ENCODE results near the gene DEF6.

The DEF6 gene

DNA sequence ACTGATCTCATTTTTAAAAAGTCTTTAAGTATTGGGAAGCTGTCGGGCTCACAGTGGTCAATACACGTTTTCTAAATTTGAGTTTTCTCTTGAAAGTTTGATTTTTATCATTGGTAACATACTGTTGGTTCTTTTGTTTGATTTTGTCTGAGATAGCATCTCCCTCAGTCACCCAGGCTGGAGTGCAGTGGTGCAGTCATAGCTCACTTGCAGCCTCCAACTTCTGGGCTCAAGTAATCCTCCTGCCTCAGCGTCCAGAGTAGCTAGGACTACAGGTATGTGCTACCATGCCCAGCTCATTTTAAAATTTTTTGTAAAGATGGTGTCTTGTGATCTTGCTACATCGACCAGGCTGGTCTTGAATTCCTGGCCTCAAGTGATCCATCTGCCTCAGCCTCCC, 53.8 kb downstream of the DEF6 start:
- no peak for DNase-seq (ENCODE audit: low spot score)

DNA sequence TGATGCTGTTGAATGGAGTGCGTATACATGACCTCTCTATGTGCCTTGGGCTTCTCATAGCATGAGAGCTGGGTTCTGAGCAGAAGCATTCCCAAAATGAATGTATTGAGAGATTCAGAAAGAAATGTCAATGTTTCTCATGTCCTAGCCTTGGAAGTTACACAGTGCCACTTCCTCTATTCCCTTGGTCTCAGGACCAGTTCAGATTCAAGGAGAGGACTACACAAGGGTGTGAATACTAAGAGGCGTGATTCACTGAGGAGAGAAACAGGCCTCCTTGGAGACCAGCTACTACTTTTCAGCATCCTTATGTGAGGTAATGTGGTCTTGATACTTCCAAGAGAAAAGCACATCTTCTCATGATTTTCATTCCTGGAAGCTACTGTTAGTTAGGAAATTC, 55.1 kb downstream of the DEF6 start:
- DNase-seq (ENCODE audit: low spot score): no peak

DNA sequence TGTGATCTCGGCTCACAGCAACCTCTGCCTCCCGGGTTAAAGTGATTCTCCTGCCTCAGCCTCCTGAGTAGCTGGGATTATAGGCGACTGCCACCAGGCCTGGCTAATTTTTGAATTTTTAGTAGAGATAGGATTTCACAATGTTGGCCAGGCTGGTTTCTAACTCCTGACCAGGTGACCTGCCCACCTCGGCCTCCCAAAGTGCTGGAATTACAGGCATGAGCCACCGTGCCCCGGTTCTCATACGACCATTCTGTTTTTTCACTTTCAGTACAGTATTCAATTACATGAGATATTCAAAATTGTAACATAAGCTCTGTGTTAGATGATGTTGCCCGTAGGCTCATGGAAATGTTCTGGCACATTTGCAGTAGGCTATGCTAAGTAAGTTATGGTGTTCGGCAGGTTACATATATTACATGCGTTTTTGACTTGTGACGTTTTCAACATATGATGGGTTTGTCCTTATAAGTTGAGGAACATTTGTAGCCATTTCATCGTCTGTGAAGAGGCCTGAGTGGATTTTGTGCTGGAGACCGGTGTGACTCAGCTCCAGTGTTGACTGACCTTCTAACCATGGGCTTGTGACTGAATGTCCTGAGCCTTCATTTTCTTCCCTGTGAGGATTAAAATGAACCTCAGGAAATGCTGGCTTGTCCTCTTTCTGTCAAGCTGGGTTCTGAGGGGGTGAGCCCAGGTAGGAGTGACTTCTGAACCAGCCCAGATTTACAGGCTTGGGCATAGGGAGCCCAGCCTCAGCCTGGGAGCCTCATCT, 56.9 kb downstream of the DEF6 start:
- DNase-seq (ENCODE audit: low spot score): no peak

DNA sequence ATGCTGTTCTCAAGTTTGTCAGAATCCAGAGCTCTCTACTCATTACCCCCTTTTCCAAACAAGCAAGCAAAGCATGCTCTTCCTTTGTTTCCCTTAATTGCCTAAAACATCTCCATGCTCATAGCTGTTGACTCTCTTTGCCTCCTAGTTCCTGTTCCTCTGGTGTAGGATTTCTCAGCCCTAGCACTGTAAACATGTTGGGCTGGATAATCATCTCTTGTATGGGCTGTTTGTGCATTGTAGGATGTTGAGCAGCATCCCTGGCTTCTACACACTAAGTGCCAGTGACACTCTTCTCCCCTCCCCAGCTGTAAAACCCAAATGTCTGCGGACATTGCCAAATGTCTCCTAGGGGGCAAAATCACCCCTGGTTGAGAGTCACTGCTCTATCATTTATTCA, 58.8 kb downstream of the DEF6 start:
- no peak for DNase-seq (ENCODE audit: low spot score)

DNA sequence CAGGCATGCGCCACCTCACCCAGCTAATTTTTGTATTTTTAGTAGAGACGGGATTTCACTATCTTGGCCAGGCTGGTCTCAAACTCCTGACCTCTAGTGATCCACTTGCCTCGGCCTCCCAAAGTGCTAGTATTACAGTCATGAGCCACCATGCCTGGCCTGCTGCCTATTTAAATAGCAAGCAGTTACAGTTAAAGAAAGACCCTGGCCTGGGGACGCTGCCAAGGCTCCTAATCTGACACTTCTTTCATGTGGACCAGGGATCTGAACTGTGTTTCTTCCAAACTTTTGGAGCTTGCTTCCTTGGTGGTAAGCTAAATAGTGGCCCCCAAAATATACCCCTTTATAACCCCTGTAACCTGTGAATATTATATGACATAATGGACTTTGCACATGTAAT, 60.1 kb downstream of the DEF6 start:
- DNase-seq (ENCODE audit: low spot score): no peak

DNA sequence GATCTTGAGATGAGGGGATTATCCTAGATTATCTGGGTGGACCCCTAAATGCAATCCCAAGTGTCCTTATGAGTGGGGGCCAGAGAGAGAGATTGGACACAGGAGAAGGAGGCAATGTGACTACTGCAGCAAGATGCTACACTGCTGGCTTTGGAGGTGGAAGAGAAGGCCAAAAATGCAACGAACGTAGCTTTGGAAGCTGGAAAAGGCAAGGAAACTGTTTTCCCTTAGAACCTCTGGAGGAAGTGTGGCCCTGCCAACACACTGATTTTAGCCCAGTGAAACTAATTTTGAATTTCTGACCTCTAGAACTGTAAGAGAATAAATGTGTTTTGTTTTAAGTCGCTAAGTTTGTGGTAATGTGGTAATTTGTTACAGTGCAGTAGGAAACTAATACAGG, 60.5 kb downstream of the DEF6 start:
- no peak for DNase-seq (ENCODE audit: low spot score)

DNA sequence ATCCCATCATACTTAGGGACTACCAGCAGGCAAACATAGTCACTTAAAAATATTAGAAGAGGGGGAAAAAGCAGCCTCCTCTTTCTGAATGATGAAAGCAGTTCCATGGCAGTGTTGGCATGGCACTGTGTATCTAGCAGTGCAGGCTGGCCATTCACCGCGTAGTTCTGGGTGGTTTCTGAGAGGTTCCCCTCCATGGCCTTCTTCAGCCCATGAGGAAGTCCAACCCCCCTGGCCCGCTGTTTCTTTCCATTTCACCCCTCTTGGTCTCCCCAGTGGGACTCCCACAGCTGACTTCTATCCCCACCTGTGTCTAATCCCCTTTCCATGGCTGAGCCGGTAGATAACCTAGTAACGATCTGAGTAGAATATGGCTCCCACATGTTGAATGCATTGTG, 61.7 kb downstream of the DEF6 start:
- no peak for DNase-seq (ENCODE audit: low spot score)

DNA sequence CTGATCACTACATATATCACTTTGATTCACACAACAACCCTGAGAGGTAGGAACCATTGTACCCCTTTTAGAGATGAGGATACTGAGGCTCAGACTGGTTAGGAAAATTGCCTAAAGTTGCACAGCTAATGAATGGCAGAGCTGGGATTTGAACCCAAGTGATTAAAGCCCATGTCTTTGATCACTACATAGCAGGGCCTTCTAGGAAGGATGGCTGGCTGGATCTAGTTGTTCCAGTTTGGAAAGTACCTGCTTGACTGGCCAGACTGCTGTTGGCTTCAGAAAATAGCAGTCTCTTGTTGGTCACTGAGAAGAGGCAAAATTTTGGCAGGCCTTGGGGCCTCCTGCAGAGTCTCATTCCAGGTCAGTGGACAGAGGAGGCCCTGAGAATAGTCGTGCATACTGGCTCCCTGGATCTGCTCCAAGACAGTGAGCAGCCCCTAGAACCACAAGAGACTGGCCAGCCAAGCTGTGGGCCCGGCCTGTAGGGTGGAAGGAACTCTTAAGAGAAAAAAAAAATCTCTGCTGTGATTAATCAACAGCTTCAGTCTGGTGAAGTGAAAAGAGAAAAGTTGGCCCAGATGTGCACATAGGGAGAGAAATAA, 62.2 kb downstream of the DEF6 start:
- DNase-seq (ENCODE audit: low spot score): no peak

DNA sequence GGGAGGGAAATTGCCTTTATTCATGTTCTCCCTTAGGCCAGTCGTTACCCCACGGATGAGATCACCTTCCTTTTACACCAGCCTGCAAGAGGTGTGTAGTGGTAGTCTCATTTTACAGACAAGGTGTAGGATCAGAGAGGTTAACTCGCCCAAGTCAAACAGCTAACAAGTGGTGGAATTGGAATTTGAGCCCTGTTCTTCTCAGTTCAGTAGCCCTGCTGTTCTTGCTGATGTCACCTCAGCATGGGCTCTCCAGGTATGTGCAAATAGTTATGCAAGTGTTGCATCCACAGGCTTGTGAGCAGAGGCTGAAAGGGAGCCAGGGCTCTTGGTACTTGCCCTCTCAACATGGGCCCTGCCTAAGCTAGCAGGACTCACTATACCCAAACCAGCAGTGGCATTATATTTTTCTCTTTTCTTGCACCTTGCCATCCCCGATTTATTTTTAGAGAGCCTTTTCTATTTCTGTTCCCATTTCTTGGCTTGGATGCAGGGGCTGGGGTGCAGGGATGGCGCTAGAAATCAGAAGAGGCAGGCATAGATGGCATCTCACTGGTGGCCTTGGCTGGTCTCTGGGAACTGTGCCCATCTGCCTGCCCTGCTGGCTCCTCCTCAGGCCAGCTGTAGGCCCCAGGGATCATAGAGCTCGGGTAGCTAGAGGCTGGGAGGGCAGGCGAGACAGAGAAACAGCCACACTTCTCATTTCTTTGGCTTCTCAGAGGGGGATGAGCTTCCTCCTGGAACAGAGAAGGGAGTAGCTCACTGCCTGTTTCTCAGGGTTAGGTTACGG, 62.9 kb downstream of the DEF6 start:
- DNase-seq (ENCODE audit: low spot score): peak; percentile 54

DNA sequence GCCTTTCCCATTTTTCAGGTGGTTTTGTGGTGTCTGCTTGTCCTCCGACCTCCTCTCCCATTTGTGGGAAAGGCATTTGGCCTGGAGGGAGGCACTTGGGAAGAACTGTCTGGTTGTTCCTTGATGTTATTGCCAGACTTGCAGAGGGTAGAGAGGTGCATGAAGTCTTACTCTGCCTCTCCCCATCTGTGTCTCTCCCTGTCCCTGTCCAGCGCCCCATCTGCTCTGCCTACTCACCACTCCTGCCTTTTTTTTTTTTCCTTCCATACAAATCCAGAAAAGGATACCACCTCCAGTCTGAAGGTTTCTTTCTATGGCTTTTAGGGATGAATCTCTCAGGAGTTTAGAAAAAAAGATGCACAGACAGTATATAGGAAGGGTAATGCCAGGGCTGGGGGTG, 64.6 kb downstream of the DEF6 start:
- DNase-seq (ENCODE audit: low spot score): no peak

DNA sequence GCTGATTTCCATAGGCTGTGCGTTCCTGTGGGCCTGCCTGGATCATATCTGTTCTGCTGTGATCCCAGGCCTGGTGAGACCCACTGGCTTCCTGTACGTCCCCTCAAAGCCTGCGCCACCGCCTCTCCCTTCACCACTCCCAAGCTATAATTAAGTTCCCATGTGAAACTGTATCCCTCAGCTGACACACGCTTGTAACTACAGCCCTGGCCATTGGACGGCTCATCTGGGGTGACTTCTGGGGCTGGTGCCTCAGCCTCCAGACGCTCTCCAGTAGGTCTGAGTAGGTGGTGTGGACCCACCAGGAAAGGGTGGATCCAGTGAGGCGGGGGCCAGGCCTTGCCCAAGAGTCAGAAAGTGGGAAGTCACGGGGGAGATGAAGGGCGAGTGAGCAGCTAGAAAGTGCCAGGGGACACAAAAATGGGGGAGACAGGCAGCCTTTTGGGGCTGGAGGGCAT, 65.7 kb downstream of the DEF6 start:
- no peak for DNase-seq (ENCODE audit: low spot score)

DNA sequence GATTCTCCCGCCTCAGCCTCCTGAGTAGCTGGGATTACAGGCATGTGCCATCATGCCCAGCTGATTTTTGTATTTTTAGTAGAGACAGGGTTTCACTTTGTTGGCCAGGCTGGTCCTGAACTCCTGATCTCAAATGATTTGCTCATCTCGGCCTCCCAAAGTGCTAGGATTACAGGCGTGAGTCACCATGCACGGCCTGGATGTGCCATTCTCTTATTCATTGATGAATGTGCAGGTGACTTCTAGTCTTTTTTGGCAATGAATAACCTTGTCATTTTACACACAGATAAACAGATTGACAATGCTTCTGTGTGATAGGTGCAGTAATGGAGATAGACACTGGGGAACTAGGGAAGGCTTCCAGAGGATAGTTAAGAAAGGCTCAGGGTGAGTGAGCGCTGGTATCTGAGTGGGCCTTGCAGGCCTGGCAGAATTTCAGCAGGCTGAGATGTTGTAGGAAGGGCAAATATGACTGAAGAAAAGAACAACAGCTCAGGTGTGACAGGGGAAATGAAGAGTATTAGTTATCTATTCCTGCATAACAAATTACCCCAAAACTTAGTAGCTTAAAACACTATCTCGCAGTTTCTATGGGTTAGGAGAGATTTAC, 68.1 kb downstream of the DEF6 start:
- DNase-seq (ENCODE audit: low spot score): no peak

DNA sequence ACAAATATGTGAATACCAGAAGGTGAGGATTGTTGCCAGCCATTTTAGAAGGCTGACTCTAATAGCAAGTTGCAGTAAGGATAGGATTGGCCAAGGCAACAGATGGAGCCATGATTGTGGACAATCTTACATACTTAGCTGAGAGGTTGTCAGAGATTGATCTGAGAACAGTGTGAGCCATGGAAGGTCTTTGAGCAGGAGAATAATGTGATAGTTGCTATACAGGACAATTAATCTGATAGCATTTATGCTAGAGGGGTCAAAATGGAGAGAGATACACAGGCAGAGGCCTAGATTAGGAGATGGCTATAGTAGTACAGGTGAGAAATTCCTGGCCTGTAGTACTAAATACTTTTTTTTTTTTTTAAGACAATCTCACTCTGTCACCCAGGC, 68.6 kb downstream of the DEF6 start:
- no peak for DNase-seq (ENCODE audit: low spot score)

DNA sequence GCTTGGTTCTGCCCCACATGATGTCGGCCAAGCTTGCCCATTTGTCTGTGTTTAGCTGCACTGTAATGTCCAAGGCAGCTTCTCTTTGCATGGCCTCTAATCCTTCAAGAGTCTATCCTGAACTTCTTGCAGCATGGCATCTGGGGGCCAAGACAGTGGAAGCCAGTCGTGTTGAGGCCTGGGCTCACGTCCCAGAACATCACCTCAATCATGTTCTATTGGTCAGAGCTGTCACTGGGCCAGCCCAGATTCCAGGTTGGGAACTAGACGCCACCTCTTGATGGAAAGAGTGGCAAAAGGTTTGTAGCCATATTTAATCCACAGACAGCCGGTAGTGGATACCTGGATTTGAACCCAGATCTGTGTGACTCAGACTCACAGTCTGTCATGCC, 70.0 kb downstream of the DEF6 start:
- DNase-seq (ENCODE audit: low spot score): no peak

DNA sequence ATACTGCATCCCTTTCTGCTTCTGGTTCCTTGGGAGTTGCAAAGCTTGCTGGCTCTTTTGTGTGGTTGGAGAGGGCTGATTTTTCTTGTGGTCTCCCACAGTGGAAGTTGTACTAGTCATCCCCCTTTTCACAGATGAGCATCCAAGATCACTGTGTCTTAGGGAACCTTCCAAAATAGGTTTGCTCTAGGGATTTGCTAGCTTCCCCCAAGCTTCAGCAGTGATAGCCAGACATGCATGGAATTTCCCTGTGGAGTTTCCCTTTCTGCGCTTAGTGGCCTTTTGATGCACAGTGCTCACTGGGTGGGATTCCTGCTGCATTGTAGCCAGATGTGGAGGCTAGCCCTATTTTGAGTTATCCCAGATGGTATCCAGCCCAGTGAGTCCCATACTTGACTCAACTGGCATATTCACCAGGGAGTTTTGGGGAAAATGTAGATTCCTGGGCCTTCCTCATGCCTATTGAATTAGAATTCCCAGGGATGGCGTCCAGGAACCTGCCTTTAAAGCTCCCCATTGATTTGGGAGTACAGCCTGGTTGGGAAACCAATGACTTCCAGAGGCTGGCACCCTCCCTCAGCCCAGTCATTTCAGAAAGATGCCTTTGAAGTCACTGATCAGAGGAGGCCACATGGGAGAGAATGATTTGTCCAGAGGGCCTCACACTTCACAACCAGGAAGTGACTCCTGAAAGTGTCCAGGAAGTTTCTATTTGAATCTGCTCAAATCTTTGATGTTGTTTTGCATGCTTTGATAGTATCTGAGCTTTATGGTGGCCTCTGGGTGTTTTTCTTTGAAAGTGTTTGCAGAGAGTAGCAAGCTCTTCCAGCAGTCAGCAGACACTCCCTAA, 70.6 kb downstream of the DEF6 start:
- DNase-seq (ENCODE audit: low spot score): no peak

DNA sequence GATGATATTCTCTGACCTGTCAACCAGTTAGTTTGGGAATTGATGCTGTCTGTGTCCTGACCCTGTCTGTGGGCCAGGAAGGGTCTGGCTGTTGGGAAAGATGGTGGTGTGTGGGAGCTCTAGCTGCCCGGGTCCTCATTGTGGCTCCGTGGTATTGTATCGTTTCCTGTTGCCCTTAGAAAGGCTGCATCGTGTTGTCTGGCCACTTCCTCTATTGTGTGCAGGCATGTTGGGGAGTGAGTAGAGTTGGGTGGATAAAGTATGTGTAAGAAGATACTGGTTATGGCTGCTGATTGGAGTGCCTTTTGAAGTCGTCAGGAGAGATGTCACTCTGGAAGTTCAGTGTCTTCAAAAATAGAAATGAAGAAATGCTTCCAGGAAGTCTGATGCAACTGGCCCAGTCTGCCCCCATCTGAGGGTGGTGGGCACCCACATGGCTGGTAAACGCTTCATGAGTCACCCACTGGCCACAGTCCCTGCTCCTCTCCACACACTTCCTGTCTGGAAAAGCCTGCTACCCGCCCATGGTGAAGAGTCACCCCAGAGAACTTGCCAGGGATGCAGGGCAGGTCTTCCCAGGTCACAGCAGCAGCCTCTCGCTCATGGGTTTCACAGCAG, 72.6 kb downstream of the DEF6 start:
- DNase-seq (ENCODE audit: low spot score): no peak

DNA sequence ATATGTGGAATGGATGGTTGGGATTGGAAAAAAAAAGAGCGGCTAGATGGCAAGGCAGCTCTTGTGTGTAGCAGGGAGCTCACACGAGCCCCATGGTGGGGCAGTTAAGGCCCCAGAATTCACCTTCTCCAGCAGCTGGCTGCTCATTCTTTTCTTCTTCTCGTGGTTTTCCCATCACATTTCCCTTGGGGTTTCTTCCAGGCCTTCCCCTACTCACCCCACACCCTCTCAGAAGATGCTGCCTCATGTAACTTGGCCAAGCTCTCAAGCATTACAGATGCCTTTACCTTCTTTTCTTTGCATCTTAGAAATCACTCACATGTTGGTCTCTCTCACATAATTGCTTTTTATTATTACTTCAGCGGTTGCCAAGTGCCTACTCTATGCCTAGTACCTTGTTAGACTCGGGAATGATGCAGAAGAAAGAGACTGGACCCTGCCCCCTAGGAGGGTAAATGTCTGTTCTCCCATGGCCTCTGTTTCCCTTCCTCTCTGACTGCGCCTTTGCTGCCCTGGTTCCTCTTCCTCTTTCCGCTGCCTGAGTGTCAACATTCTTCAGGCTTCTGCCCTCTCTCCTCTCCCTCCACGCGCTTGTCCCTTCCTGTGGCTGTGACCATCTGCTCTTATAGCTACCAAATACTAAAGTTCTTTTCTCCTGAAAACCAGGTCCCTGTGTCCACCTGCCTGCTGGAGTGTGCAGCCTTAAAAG, 73.3 kb downstream of the DEF6 start:
- no peak for DNase-seq (ENCODE audit: low spot score)
